DOHH2 (cell line): ENCODE results near the gene CCDC83.

Experiments
- EZH2phosphoT487 ChIP-seq: fragments of 200-600 bp; sonication (generic); IDR thresholded peaks from 2 replicates; pipeline ENCODE4 v1.6.1; 2017; ENCODE audit warnings: borderline replicate concordance, mild to moderate bottlenecking, antibody characterized with exemption, low read length, moderate library complexity, mixed read lengths
- TF ChIP-seq, protein P1 (sequence below): fragments of 200-600 bp; sonication (generic); IDR thresholded peaks from one replicate; pipeline ENCODE4 v1.5.1; 2014; ENCODE audit warnings: antibody characterized with exemption, mild to moderate bottlenecking, low read depth, low read length; ENCODE audit not compliant: poor library complexity, severe bottlenecking

DNA sequence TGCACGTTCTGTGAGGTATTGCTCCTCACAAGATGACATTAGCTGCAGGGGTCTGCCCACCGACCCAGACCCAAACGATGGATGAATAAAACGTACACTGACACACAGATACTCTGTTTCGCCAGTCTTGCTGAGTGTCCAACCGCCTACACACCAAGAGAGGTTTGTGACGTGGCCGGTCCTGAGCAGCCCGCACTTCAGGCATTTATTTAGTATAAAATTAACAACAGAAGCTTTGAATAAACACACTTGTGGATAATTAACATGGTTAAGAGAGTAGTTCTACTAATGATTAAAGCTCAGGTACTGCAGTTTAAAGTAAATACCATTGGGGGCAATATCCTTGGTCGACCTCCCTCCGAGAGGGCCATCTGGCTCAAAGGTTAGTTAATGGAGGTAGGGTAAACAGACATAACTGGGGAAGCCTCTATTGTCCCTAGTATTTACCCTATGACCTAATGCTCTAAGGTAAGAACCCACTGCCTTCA, 75.7 kb downstream of the CCDC83 start:
- TF ChIP-seq, protein P1, sequence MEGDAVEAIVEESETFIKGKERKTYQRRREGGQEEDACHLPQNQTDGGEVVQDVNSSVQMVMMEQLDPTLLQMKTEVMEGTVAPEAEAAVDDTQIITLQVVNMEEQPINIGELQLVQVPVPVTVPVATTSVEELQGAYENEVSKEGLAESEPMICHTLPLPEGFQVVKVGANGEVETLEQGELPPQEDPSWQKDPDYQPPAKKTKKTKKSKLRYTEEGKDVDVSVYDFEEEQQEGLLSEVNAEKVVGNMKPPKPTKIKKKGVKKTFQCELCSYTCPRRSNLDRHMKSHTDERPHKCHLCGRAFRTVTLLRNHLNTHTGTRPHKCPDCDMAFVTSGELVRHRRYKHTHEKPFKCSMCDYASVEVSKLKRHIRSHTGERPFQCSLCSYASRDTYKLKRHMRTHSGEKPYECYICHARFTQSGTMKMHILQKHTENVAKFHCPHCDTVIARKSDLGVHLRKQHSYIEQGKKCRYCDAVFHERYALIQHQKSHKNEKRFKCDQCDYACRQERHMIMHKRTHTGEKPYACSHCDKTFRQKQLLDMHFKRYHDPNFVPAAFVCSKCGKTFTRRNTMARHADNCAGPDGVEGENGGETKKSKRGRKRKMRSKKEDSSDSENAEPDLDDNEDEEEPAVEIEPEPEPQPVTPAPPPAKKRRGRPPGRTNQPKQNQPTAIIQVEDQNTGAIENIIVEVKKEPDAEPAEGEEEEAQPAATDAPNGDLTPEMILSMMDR = no peak
- no peak for TF ChIP-seq EZH2phosphoT487
